PC-3 (cell line): ENCODE measurements around the gene PLIN5. TPM values are rescaled to one million over a fixed set of nuclear protein-coding genes. Genes with fewer than 3 reads are reported as not detected.

Experiments
- ATAC-seq: fragments of 200-7000 bp; cut with Tn5 transposase; 2 replicates; pipeline ENCODE4 v1.9.1; 2020; ENCODE audit warnings: mild to moderate bottlenecking, moderate library complexity
- BruUV-seq: library from RNA; stranded (reverse); fragments of 400-500 nt; replicated peaks from 2 replicates; lab custom pipeline; 2021; lab: Mats Ljungman, UMichigan
- CTCF ChIA-PET: fragments of 300-600 bp; sonication (Branson Sonifier 250); formaldehyde crosslinking; loops from one replicate; lab custom pipeline; 2022; ENCODE audit warnings: antibody characterized with exemption; lab: Charles Lee
- POLR2A ChIA-PET: fragments of 300-600 bp; sonication (Branson Sonifier 250); formaldehyde crosslinking; loops from one replicate; lab custom pipeline; 2022; ENCODE audit warnings: antibody characterized with exemption; ENCODE audit not compliant: unreplicated experiment; lab: Charles Lee
- DNase-seq: peaks from one replicate; pipeline ENCODE4 v3.0.0-alpha.2; 2015
- H2AFZ ChIP-seq: fragments of 300-600 bp; sonication (generic); 2 replicates; pipeline ENCODE4 v1.6.0; 2016; ENCODE audit warnings: antibody characterized with exemption, low read length
- H3F3A ChIP-seq: fragments of 300-600 bp; sonication (generic); one replicate; pipeline ENCODE4 v1.6.0; 2017; ENCODE audit warnings: antibody characterized with exemption, low read length, control low read depth, mild to moderate bottlenecking; ENCODE audit not compliant: unreplicated experiment
- H3K27ac ChIP-seq: fragments of 300-600 bp; sonication (generic); 2 replicates; pipeline ENCODE4 v1.5.1; 2016; ENCODE audit warnings: mild to moderate bottlenecking, low read length
- H3K27me3 ChIP-seq: fragments of 300-600 bp; sonication (generic); 2 replicates; pipeline ENCODE4 v1.6.1; 2016; ENCODE audit warnings: low read length, mixed read lengths
- H3K36me3 ChIP-seq: fragments of 300-600 bp; sonication (generic); 2 replicates; pipeline ENCODE4 v1.6.1; 2016; ENCODE audit warnings: low read depth, mixed run types, low read length, mixed read lengths
- H3K4me1 ChIP-seq: fragments of 300-600 bp; sonication (generic); 2 replicates; pipeline ENCODE4 v1.5.1; 2016; ENCODE audit warnings: low read length; ENCODE audit not compliant: insufficient read depth
- H3K4me2 ChIP-seq: fragments of 300-600 bp; sonication (generic); 2 replicates; pipeline ENCODE4 v1.6.0; 2016; ENCODE audit warnings: low read length
- H3K4me3 ChIP-seq: fragments of 300-600 bp; sonication (generic); 2 replicates; pipeline ENCODE4 v1.5.1; 2016; ENCODE audit warnings: mild to moderate bottlenecking, low read length, mixed read lengths
- H3K79me2 ChIP-seq: fragments of 300-600 bp; sonication (generic); 2 replicates; pipeline ENCODE4 v1.6.1; 2017; ENCODE audit warnings: low read length, mixed read lengths
- H3K9ac ChIP-seq: fragments of 300-600 bp; sonication (generic); 2 replicates; pipeline ENCODE4 v1.6.0; 2016; ENCODE audit warnings: mild to moderate bottlenecking, low read length
- H3K9me2 ChIP-seq: fragments of 300-600 bp; sonication (generic); replicated peaks from 2 replicates; pipeline ENCODE4 v1.6.1; 2016; ENCODE audit warnings: mixed run types, low read length, mixed read lengths
- H3K9me3 ChIP-seq: fragments of 300-600 bp; sonication (generic); 2 replicates; pipeline ENCODE4 v1.6.1; 2016; ENCODE audit warnings: low read length, mixed read lengths
- H4K20me1 ChIP-seq: fragments of 300-600 bp; sonication (generic); 2 replicates; pipeline ENCODE4 v1.6.1; 2016; ENCODE audit warnings: low read length, mixed read lengths
- CTCF ChIP-seq: fragments of 300-600 bp; sonication (generic); conservative IDR thresholded peaks from 2 replicates; pipeline ENCODE4 v1.5.1; 2017; ENCODE audit warnings: antibody characterized with exemption, low read depth, mild to moderate bottlenecking, low read length
- EZH2 ChIP-seq: fragments of 300-600 bp; sonication (generic); IDR thresholded peaks from one replicate; pipeline ENCODE4 v1.6.1; 2017; ENCODE audit warnings: antibody characterized with exemption, mild to moderate bottlenecking, low read length; ENCODE audit not compliant: unreplicated experiment
- EZH2phosphoT487 ChIP-seq: fragments of 300-600 bp; sonication (generic); IDR thresholded peaks from 2 replicates; pipeline ENCODE4 v1.6.1; 2018; ENCODE audit warnings: mild to moderate bottlenecking, antibody characterized with exemption, low read length, borderline replicate concordance
- intact Hi-C: fragments of 100-400 bp; cut with micrococcal nuclease; formaldehyde crosslinking; loops from 2 replicates; pipeline ENCODE4 v1.9.0; 2023
- total RNA-seq: library from RNA; depleted of rRNA; stranded (reverse); fragments of >200 nt; gene quantifications from 2 replicates; pipeline ENCODE4 v1.2.3, GENCODE V29; 2014

PLIN5 gene
- total RNA-seq, 1 experiment from 2014 or later: 1.2 TPM

GRCh38 chr19:4504891-4505569, 30.0 kb downstream of the PLIN5 start:
- H3K9ac ChIP-seq: no peak overlapping the region
- no peak for TF ChIP-seq EZH2phosphoT487
- TF ChIP-seq CTCF: no peak
- no peak for TF ChIP-seq EZH2
- H3K27me3 ChIP-seq: no peaks in the 10 kb centered on the region
- no peak overlapping the region for H3K4me3 ChIP-seq
- H3K27ac ChIP-seq: no peak overlapping the region
- no peaks in the 10 kb centered on the region for H3K79me2 ChIP-seq
- POLR2A ChIA-PET: no interaction called here
- H3K9me3 ChIP-seq: no peaks in the 10 kb centered on the region
- DNase-seq: no peak
- no peak for ATAC-seq
- peaks cover 8% of the 10 kb centered on the region for H3K4me1 ChIP-seq
- BruUV-seq: no TSS peak
- no peak overlapping the region for H2AFZ ChIP-seq
- CTCF ChIA-PET: interaction anchor here (0.6 kb wide), 1 partner anchor 9 kb away, joined by 10 read pairs; no protein-coding TSS in a partner anchor
- H3K36me3 ChIP-seq: no peaks in the 10 kb centered on the region
- H4K20me1 ChIP-seq: no peaks in the 10 kb centered on the region
- H3F3A ChIP-seq: no peaks in the 10 kb centered on the region
- no peak overlapping the region for H3K4me2 ChIP-seq
- no peaks in the 10 kb centered on the region for H3K9me2 ChIP-seq
- intact Hi-C loops: no loop called here

- POLR2A ChIA-PET: no interaction called here
- Histone ChIP-seq H3F3A (no peaks in the 10 kb centered on the region), H3K4me1 (peaks cover 8% of the 10 kb centered on the region), H3K9me3 (no peaks in the 10 kb centered on the region), H3K36me3 (no peaks in the 10 kb centered on the region), H2AFZ (no peak overlapping the region), H3K9me2 (no peaks in the 10 kb centered on the region), H3K79me2 (no peaks in the 10 kb centered on the region), H3K27ac (no peak overlapping the region), H3K4me3 (no peak overlapping the region), H3K27me3 (no peaks in the 10 kb centered on the region), H3K9ac (no peak overlapping the region), H4K20me1 (no peaks in the 10 kb centered on the region), H3K4me2 (no peak overlapping the region)
- TF ChIP-seq EZH2: no peak
- intact Hi-C loops: no loop called here
- ATAC-seq (peak; percentile 11; the same call in 1 of the 2 replicates), DNase-seq (no peak)
- no TSS peak for BruUV-seq
- CTCF ChIA-PET: no interaction called here
These were observed 30.7 kb downstream of the PLIN5 start for GRCh38 chr19:4504297-4504701.

DNA sequence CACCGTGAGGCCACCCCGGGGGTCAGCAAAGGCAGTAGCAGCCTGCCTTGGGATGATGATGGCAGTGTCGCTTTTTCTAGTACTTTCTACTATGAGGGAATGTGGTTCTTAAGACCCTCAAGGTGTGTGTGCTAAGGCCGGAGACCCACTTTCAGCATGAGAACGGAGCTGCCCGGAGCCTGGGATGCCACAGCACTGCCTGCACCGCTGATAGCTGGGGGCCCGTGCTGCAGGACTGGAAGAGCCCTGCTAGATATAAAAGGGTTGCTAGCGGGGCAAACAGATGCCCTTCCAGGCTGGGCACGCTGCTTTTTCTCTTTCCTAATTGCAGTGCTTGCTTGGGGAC, 31.2 kb downstream of the PLIN5 start:
- Histone ChIP-seq H3K4me1 (peaks cover 8% of the 10 kb centered on the region), H3K4me2 (no peak overlapping the region), H3K9me2 (no peaks in the 10 kb centered on the region), H4K20me1 (no peaks in the 10 kb centered on the region), H3F3A (no peaks in the 10 kb centered on the region), H3K79me2 (no peaks in the 10 kb centered on the region), H3K36me3 (no peaks in the 10 kb centered on the region), H3K27me3 (no peaks in the 10 kb centered on the region), H3K27ac (no peak overlapping the region), H3K4me3 (no peak overlapping the region), H3K9me3 (no peaks in the 10 kb centered on the region), H3K9ac (no peak overlapping the region), H2AFZ (no peak overlapping the region)
- ChIA-PET POLR2A (no interaction called here), CTCF (no interaction called here)
- BruUV-seq: no TSS peak
- TF ChIP-seq EZH2 (no peak), EZH2phosphoT487 (no peak), CTCF (no peak)
- intact Hi-C loops: no loop called here
- no peak for ATAC-seq
- no peak for DNase-seq
